H9 (cell line): ENCODE results near the gene LGALS8. TPM values are rescaled to one million over a fixed set of nuclear protein-coding genes. Genes with fewer than 3 reads are reported as not detected.

Experiments
- DNase-seq: peaks from one replicate; pipeline ENCODE4 v3.0.0-alpha.2; 2017
- H2AFZ ChIP-seq: one replicate; pipeline ENCODE4 v1.6.1; 2013; ENCODE audit warnings: mild to moderate bottlenecking, low read length, control low read depth, moderate library complexity
- H2AK5ac ChIP-seq: 2 replicates; pipeline ENCODE4 v1.6.1; 2013; ENCODE audit warnings: low read length, control low read depth, mixed read lengths; ENCODE audit not compliant: insufficient read length
- H2BK120ac ChIP-seq: one replicate; pipeline ENCODE4 v1.6.1; 2013; ENCODE audit warnings: low read depth, mild to moderate bottlenecking, low read length, control low read depth, inconsistent platforms; ENCODE audit not compliant: poor library complexity, severe bottlenecking
- H2BK12ac ChIP-seq: 2 replicates; pipeline ENCODE4 v1.6.1; 2013; ENCODE audit warnings: low read length, control low read depth, mixed read lengths, low read depth; ENCODE audit not compliant: insufficient read length
- H2BK15ac ChIP-seq: 2 replicates; pipeline ENCODE4 v1.6.1; 2013; ENCODE audit warnings: low read depth, low read length, control low read depth
- H2BK20ac ChIP-seq: one replicate; pipeline ENCODE4 v1.6.1; 2013; ENCODE audit warnings: low read depth, mild to moderate bottlenecking, low read length, control low read depth, inconsistent platforms; ENCODE audit not compliant: poor library complexity, severe bottlenecking
- H2BK5ac ChIP-seq: 2 replicates; pipeline ENCODE4 v1.6.1; 2013; ENCODE audit warnings: low read length, control low read depth, mixed read lengths; ENCODE audit not compliant: insufficient read length
- H3K14ac ChIP-seq: 2 replicates; pipeline ENCODE4 v1.6.1; 2013; ENCODE audit warnings: low read length, control low read depth; ENCODE audit not compliant: insufficient read depth
- H3K18ac ChIP-seq: 2 replicates; pipeline ENCODE4 v1.6.1; 2013; ENCODE audit warnings: low read depth, mild to moderate bottlenecking, mixed read lengths, low read length, control low read depth; ENCODE audit not compliant: insufficient read length
- H3K23ac ChIP-seq: 2 replicates; pipeline ENCODE4 v1.6.1; 2013; ENCODE audit warnings: low read length, control low read depth, mixed read lengths, low read depth; ENCODE audit not compliant: insufficient read length
- H3K23me2 ChIP-seq: 2 replicates; pipeline ENCODE4 v1.6.1; 2013; ENCODE audit warnings: low read depth, mild to moderate bottlenecking, mixed read lengths, low read length, control low read depth; ENCODE audit not compliant: insufficient read length, poor library complexity, severe bottlenecking
- H3K27ac ChIP-seq: 2 replicates; pipeline ENCODE4 v1.5.1; 2013; ENCODE audit warnings: low read length, control low read depth, mixed read lengths, low read depth; ENCODE audit not compliant: insufficient read length
- H3K27me3 ChIP-seq: 2 replicates; pipeline ENCODE4 v1.6.1; 2013; ENCODE audit warnings: low read length, control low read depth, inconsistent platforms; ENCODE audit not compliant: insufficient read depth
- H3K4ac ChIP-seq: 2 replicates; pipeline ENCODE4 v1.6.1; 2013; ENCODE audit warnings: low read depth, mild to moderate bottlenecking, control low read depth, inconsistent platforms, low read length, moderate library complexity
- H3K4me1 ChIP-seq: 2 replicates; pipeline ENCODE4 v1.6.1; 2013; ENCODE audit warnings: low read length, control low read depth, inconsistent platforms; ENCODE audit not compliant: insufficient read depth
- H3K4me2 ChIP-seq: 2 replicates; pipeline ENCODE4 v1.6.1; 2013; ENCODE audit warnings: low read length, control low read depth, mixed read lengths; ENCODE audit not compliant: insufficient read length, insufficient read depth
- H3K56ac ChIP-seq: 2 replicates; pipeline ENCODE4 v1.6.1; 2013; ENCODE audit warnings: low read depth, mild to moderate bottlenecking, mixed read lengths, low read length, control low read depth; ENCODE audit not compliant: insufficient read length
- H3K79me1 ChIP-seq: 2 replicates; pipeline ENCODE4 v1.6.1; 2013; ENCODE audit warnings: low read depth, mild to moderate bottlenecking, moderate library complexity, low read length, control low read depth, inconsistent platforms; ENCODE audit not compliant: insufficient read depth, poor library complexity, severe bottlenecking
- H3K79me2 ChIP-seq: 2 replicates; pipeline ENCODE4 v1.6.1; 2013; ENCODE audit warnings: low read length, control low read depth, inconsistent platforms; ENCODE audit not compliant: insufficient read depth
- H3K9ac ChIP-seq: 2 replicates; pipeline ENCODE4 v1.6.1; 2013; ENCODE audit warnings: low read length, control low read depth, mixed read lengths; ENCODE audit not compliant: insufficient read length; ENCODE audit errors: extremely low read depth
- H3K9me3 ChIP-seq: one replicate; pipeline ENCODE4 v1.6.1; 2013; ENCODE audit warnings: low read depth, low read length, inconsistent platforms; ENCODE audit not compliant: control insufficient read depth
- H3T11ph ChIP-seq: one replicate; pipeline ENCODE4 v1.6.1; 2013; ENCODE audit warnings: mild to moderate bottlenecking, low read length, control low read depth, inconsistent platforms
- H4K20me1 ChIP-seq: one replicate; pipeline ENCODE4 v1.6.1; 2013; ENCODE audit not compliant: control insufficient read depth, insufficient read length, insufficient read depth
- H4K5ac ChIP-seq: 2 replicates; pipeline ENCODE4 v1.6.1; 2013; ENCODE audit warnings: low read depth, mild to moderate bottlenecking, mixed read lengths, low read length, control low read depth; ENCODE audit not compliant: insufficient read length
- H4K8ac ChIP-seq: replicated peaks from 2 replicates; pipeline ENCODE4 v1.6.1; 2013; ENCODE audit warnings: low read length, control low read depth, mixed read lengths, low read depth; ENCODE audit not compliant: insufficient read length
- H4K91ac ChIP-seq: 2 replicates; pipeline ENCODE4 v1.6.1; 2013; ENCODE audit warnings: low read depth, mild to moderate bottlenecking, moderate library complexity, mixed read lengths, low read length, control low read depth; ENCODE audit not compliant: insufficient read length
- H3K27ac Mint-ChIP-seq, 3 experiments: 2 replicates in 2 of 3; 3 replicates in 1 of 3; pipeline ENCODE4 v1.8.0; 2020 to 2021; ENCODE audit warnings: mixed read lengths in 3 of 3, mild to moderate bottlenecking in 1 of 3, moderate library complexity in 1 of 3
- H3K27me3 Mint-ChIP-seq: 2 replicates; pipeline ENCODE4 v1.8.0; 2021; ENCODE audit warnings: low read depth, mild to moderate bottlenecking, moderate library complexity, mixed read lengths
- H3K36me3 Mint-ChIP-seq, 3 experiments: 2 replicates in 2 of 3; 3 replicates in 1 of 3; pipeline ENCODE4 v1.8.0; 2020 to 2021; ENCODE audit warnings: low read depth in 3 of 3, mixed read lengths in 3 of 3; ENCODE audit not compliant: insufficient read depth in 1 of 3
- H3K4me1 Mint-ChIP-seq, 2 experiments: 2 replicates each; pipeline ENCODE4 v1.8.0; 2020; ENCODE audit warnings: mixed read lengths in 2 of 2
- H3K4me3 Mint-ChIP-seq, 2 experiments: 2 replicates in 1 of 2; 3 replicates in 1 of 2; pipeline ENCODE4 v1.8.0; 2020 to 2021; ENCODE audit warnings: mild to moderate bottlenecking in 2 of 2, mixed read lengths in 2 of 2, moderate library complexity in 1 of 2
- H3K9me3 Mint-ChIP-seq, 2 experiments: 2 replicates in 1 of 2; 3 replicates in 1 of 2; pipeline ENCODE4 v1.8.0; 2020; ENCODE audit warnings: mild to moderate bottlenecking in 2 of 2, mixed read lengths in 2 of 2, moderate library complexity in 1 of 2
- CTCF ChIP-seq: fragments of 200-600 bp; sonication (generic); conservative IDR thresholded peaks from 3 replicates; pipeline ENCODE4 v1.8.0; 2021; ENCODE audit warnings: antibody characterized with exemption, mild to moderate bottlenecking
- WGBS: extraction: QIAGEN DNeasy Blood & Tissue Kit; methylation state at CpG from one replicate; pipeline ENCODE4 v1.1.7; 2013; ENCODE audit warnings: missing lambda C conversion rate, low lambda C conversion rate, mixed read lengths; ENCODE audit not compliant: insufficient read length; ENCODE audit errors: extremely low coverage; 5-methylcytosine and 5-hydroxymethylcytosine counted together
- total RNA-seq: library from RNA; stranded (reverse); gene quantifications from 2 replicates; pipeline ENCODE4 v1.2.1, GENCODE V29; 2021

The LGALS8 gene
- total RNA-seq, 1 experiment from 2014 or later = 14.2 TPM

DNA sequence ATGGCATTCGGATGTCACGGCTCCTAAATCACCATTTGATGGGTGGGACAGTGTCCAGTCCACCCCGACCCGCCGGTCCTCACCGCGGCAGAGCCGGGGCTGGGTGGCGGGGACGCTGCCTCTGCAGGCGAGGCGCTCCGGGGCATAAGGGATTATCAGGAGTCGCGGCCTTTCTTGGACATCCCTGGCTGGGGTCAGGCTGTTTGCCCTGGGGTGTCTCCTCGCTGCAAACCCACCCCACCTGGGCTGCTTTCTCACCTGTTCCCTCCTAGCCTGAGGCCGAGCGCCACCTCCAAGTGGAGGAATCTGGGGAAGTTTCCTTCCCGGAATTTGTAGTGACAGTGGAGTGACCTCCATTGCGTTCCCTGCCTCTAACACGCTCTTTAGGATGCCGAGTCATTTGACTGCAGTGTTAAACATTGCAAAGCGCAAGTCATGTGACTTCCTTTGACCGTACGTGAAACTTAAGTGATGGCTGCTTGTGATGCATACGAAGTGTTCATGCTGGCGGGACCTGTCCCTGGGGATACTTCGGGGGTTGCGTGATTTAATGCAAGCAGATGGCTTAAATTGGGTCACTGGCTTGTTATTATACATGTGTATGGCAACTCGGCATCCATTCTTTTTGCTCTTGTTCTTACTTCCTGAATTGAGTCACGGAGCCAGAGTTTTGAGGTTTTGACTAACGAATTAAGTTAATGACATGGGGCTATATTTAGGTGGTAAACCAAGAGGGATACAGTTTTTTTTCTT lies 536 bp downstream of the LGALS8 start:
- Histone ChIP-seq H3K9me3 (no peaks in the 10 kb centered on the region), H4K20me1 (no peaks in the 10 kb centered on the region), H4K91ac (no peak overlapping the region), H3K23me2 (peaks cover 13% of the 10 kb centered on the region), H2BK5ac (no peak overlapping the region), H2AFZ (peak overlapping the region; percentile 33), H3K79me1 (no peaks in the 10 kb centered on the region), H4K5ac (no peak overlapping the region), H3K14ac (peak overlapping the region; percentile 21; the same call in 1 of the 2 replicates), H4K8ac (no peak overlapping the region), H3K27ac (no peak overlapping the region), H3K9ac (peak overlapping the region; percentile 53), H3K56ac (no peak overlapping the region), H3T11ph (no peak overlapping the region), H2BK15ac (no peak overlapping the region), H2AK5ac (no peak overlapping the region), H3K4me1 (no peaks in the 10 kb centered on the region), H3K27me3 (no peaks in the 10 kb centered on the region), H3K4me2 (peak overlapping the region; percentile 84), H3K4ac (no peak overlapping the region), H3K23ac (no peak overlapping the region), H2BK20ac (no peak overlapping the region), H3K18ac (no peak overlapping the region), H2BK120ac (no peak overlapping the region), H3K79me2 (no peaks in the 10 kb centered on the region), H2BK12ac (no peak overlapping the region)
- peak overlapping the region; percentile 83 to 86 for H3K4me3 Mint-ChIP-seq
- no peaks in the 10 kb centered on the region for H3K9me3 Mint-ChIP-seq
- WGBS = no CpG with 5 or more reads among the region's 32 CpGs
- no peak for TF ChIP-seq CTCF
- peaks cover 18% of the 10 kb centered on the region for H3K27me3 Mint-ChIP-seq
- peaks cover 5 to 10% of the 10 kb centered on the region in 2 experiments for H3K4me1 Mint-ChIP-seq
- peak overlapping the region in 1 of 3 experiments; percentile 90; a peak in 2 of 7 replicates for H3K27ac Mint-ChIP-seq
- DNase-seq = peak; percentile 66
- peaks cover 0 to 4% (median 0%) of the 10 kb centered on the region in 3 experiments; a peak in 1 of 7 replicates for H3K36me3 Mint-ChIP-seq
